Stimulated activated naive B cell treated with anti-CD40 and anti-IgM and Interleukin-4, amounts not matched to agents 10 μg/mL and 1 μg/mL and 100 μg/mL, for 72 hours (primary cell): Measurements from ENCODE around the gene MEOX2.

Source experiments
- ATAC-seq, 2 donors: fragments of 150-1000 bp; cut with Tn5 transposase; replicated peaks; 2 replicates each; pipeline ENCODE4 v1.10.0; 2021; ENCODE audit warnings: moderate library complexity in 1 of 2
- DNase-seq: peaks from one replicate; pipeline ENCODE4 v3.0.0; 2021
- H3K27ac Mint-ChIP-seq: one replicate; pipeline ENCODE4 v1.8.0; 2022; ENCODE audit warnings: mild to moderate bottlenecking, mixed read lengths
- H3K27me3 Mint-ChIP-seq, 2 donors: one replicate each; pipeline ENCODE4 v1.8.0; 2022; ENCODE audit warnings: mixed read lengths in 2 of 2
- H3K36me3 Mint-ChIP-seq, 2 donors: one replicate each; pipeline ENCODE4 v1.8.0; 2022; ENCODE audit warnings: mixed read lengths in 2 of 2, mild to moderate bottlenecking in 1 of 2
- H3K4me1 Mint-ChIP-seq, 2 donors: one replicate each; pipeline ENCODE4 v1.8.0; 2022; ENCODE audit warnings: mixed read lengths in 2 of 2, mild to moderate bottlenecking in 1 of 2
- H3K4me3 Mint-ChIP-seq, 2 donors: one replicate each; pipeline ENCODE4 v1.8.0; 2022; ENCODE audit warnings: mild to moderate bottlenecking in 2 of 2, mixed read lengths in 2 of 2, moderate library complexity in 1 of 2
- H3K9me3 Mint-ChIP-seq, 2 donors: one replicate each; pipeline ENCODE4 v1.8.0; 2022; ENCODE audit warnings: mixed read lengths in 2 of 2, mild to moderate bottlenecking in 1 of 2

MEOX2 gene

GRCh38 chr7:15686957-15687545 is 568 bp upstream of the MEOX2 start:
- no peak overlapping the region for H3K4me3 Mint-ChIP-seq
- H3K27ac Mint-ChIP-seq: no peak overlapping the region
- ATAC-seq: no peak
- H3K36me3 Mint-ChIP-seq: no peaks in the 10 kb centered on the region
- DNase-seq: no peak
- H3K4me1 Mint-ChIP-seq: peaks cover 2 to 8% of the 10 kb centered on the region in 2 donors
- no peaks in the 10 kb centered on the region for H3K9me3 Mint-ChIP-seq
- peaks cover 35 to 43% of the 10 kb centered on the region in 2 donors for H3K27me3 Mint-ChIP-seq

GRCh38 chr7:15685358-15686294 is 857 bp downstream of the MEOX2 start:
- Mint-ChIP-seq H3K27me3 (peaks cover 35 to 43% of the 10 kb centered on the region in 2 donors), H3K9me3 (no peaks in the 10 kb centered on the region), H3K4me3 (peak overlapping the region in 1 of 2 donors; percentile 28), H3K4me1 (peaks cover 2 to 8% of the 10 kb centered on the region in 2 donors), H3K27ac (peak overlapping the region; percentile 81), H3K36me3 (no peaks in the 10 kb centered on the region)
- no peak for ATAC-seq
- no peak for DNase-seq

- no peak overlapping the region for H3K27ac Mint-ChIP-seq
- no peaks in the 10 kb centered on the region for H3K36me3 Mint-ChIP-seq
- peaks cover 35 to 43% of the 10 kb centered on the region in 2 donors for H3K27me3 Mint-ChIP-seq
- no peak for DNase-seq
- no peak for ATAC-seq
- no peak overlapping the region for H3K4me3 Mint-ChIP-seq
- H3K9me3 Mint-ChIP-seq: no peaks in the 10 kb centered on the region
- H3K4me1 Mint-ChIP-seq: peaks cover 2 to 8% of the 10 kb centered on the region in 2 donors
Measured at GRCh38 chr7:15684871-15685270, 1.6 kb downstream of the MEOX2 start.

- no peaks in the 10 kb centered on the region for H3K9me3 Mint-ChIP-seq
- no peak overlapping the region for H3K4me3 Mint-ChIP-seq
- peaks cover 2 to 8% of the 10 kb centered on the region in 2 donors for H3K4me1 Mint-ChIP-seq
- no peaks in the 10 kb centered on the region for H3K36me3 Mint-ChIP-seq
- DNase-seq (no peak), ATAC-seq (no peak)
- H3K27ac Mint-ChIP-seq: no peak overlapping the region
- peaks cover 35 to 43% of the 10 kb centered on the region in 2 donors for H3K27me3 Mint-ChIP-seq
Measured at GRCh38 chr7:15684111-15684800, 2.2 kb downstream of the MEOX2 start.

- no peak overlapping the region for H3K4me3 Mint-ChIP-seq
- H3K36me3 Mint-ChIP-seq: no peaks in the 10 kb centered on the region
- DNase-seq: no peak
- H3K9me3 Mint-ChIP-seq: no peaks in the 10 kb centered on the region
- H3K27me3 Mint-ChIP-seq: peaks cover 24 to 35% of the 10 kb centered on the region in 2 donors
- H3K27ac Mint-ChIP-seq: no peak overlapping the region
- H3K4me1 Mint-ChIP-seq: peaks cover 2 to 8% of the 10 kb centered on the region in 2 donors
- no peak for ATAC-seq
Measured at GRCh38 chr7:15682751-15683245, 3.7 kb downstream of the MEOX2 start.

- Mint-ChIP-seq H3K27me3 (peaks cover 19 to 28% of the 10 kb centered on the region in 2 donors), H3K27ac (no peak overlapping the region), H3K4me1 (peaks cover 2 to 8% of the 10 kb centered on the region in 2 donors), H3K4me3 (no peak overlapping the region), H3K9me3 (no peaks in the 10 kb centered on the region), H3K36me3 (no peaks in the 10 kb centered on the region)
- ATAC-seq (no peak), DNase-seq (no peak)
Measured at GRCh38 chr7:15682111-15682510, 4.4 kb downstream of the MEOX2 start.

- Mint-ChIP-seq H3K9me3 (no peaks in the 10 kb centered on the region), H3K4me3 (no peak overlapping the region), H3K27me3 (peaks cover 15 to 23% of the 10 kb centered on the region in 2 donors), H3K36me3 (no peaks in the 10 kb centered on the region), H3K4me1 (peaks cover 2 to 6% of the 10 kb centered on the region in 2 donors), H3K27ac (no peak overlapping the region)
- DNase-seq (no peak), ATAC-seq (no peak)
Measured at GRCh38 chr7:15681631-15682030, 4.9 kb downstream of the MEOX2 start.

GRCh38 chr7:15681186-15681585 is 5.3 kb downstream of the MEOX2 start:
- Mint-ChIP-seq H3K27ac (no peak overlapping the region), H3K4me1 (peaks cover 2% of the 10 kb centered on the region in 2 donors), H3K4me3 (no peak overlapping the region), H3K36me3 (no peaks in the 10 kb centered on the region), H3K27me3 (peaks cover 10 to 19% of the 10 kb centered on the region in 2 donors), H3K9me3 (no peaks in the 10 kb centered on the region)
- DNase-seq (no peak), ATAC-seq (no peak)

GRCh38 chr7:15680446-15680845 is 6.0 kb downstream of the MEOX2 start:
- no peak overlapping the region for H3K27ac Mint-ChIP-seq
- H3K27me3 Mint-ChIP-seq: peaks cover 3 to 11% of the 10 kb centered on the region in 2 donors
- no peaks in the 10 kb centered on the region for H3K36me3 Mint-ChIP-seq
- H3K4me1 Mint-ChIP-seq: no peaks in the 10 kb centered on the region
- DNase-seq (no peak), ATAC-seq (no peak)
- H3K4me3 Mint-ChIP-seq: no peak overlapping the region
- H3K9me3 Mint-ChIP-seq: no peaks in the 10 kb centered on the region

GRCh38 chr7:15679306-15679705 is 7.2 kb downstream of the MEOX2 start:
- H3K9me3 Mint-ChIP-seq: no peaks in the 10 kb centered on the region
- H3K27me3 Mint-ChIP-seq: peaks cover 0 to 2% of the 10 kb centered on the region in 2 donors
- ATAC-seq (no peak), DNase-seq (no peak)
- no peak overlapping the region for H3K27ac Mint-ChIP-seq
- H3K4me3 Mint-ChIP-seq: no peak overlapping the region
- no peaks in the 10 kb centered on the region for H3K4me1 Mint-ChIP-seq
- H3K36me3 Mint-ChIP-seq: no peaks in the 10 kb centered on the region

GRCh38 chr7:15678653-15679052 is 7.8 kb downstream of the MEOX2 start:
- Mint-ChIP-seq H3K9me3 (no peaks in the 10 kb centered on the region), H3K27ac (no peak overlapping the region), H3K27me3 (no peaks in the 10 kb centered on the region), H3K36me3 (no peaks in the 10 kb centered on the region), H3K4me1 (no peaks in the 10 kb centered on the region), H3K4me3 (no peak overlapping the region)
- ATAC-seq (no peak), DNase-seq (no peak)

GRCh38 chr7:15675379-15675778 is 11.1 kb downstream of the MEOX2 start:
- H3K27me3 Mint-ChIP-seq: no peaks in the 10 kb centered on the region
- no peaks in the 10 kb centered on the region for H3K9me3 Mint-ChIP-seq
- no peak for DNase-seq
- H3K27ac Mint-ChIP-seq: no peak overlapping the region
- no peak overlapping the region for H3K4me3 Mint-ChIP-seq
- H3K36me3 Mint-ChIP-seq: no peaks in the 10 kb centered on the region
- no peak for ATAC-seq
- H3K4me1 Mint-ChIP-seq: no peaks in the 10 kb centered on the region

- ATAC-seq (no peak), DNase-seq (no peak)
- H3K9me3 Mint-ChIP-seq: no peaks in the 10 kb centered on the region
- no peak overlapping the region for H3K4me3 Mint-ChIP-seq
- no peaks in the 10 kb centered on the region for H3K4me1 Mint-ChIP-seq
- no peaks in the 10 kb centered on the region for H3K36me3 Mint-ChIP-seq
- no peaks in the 10 kb centered on the region for H3K27me3 Mint-ChIP-seq
- no peak overlapping the region for H3K27ac Mint-ChIP-seq
Measured at GRCh38 chr7:15674586-15674985, 11.9 kb downstream of the MEOX2 start.

GRCh38 chr7:15669443-15670090 is 16.9 kb downstream of the MEOX2 start:
- H3K36me3 Mint-ChIP-seq: no peaks in the 10 kb centered on the region

More at GRCh38 chr7:15669443-15670090, 16.9 kb downstream of the MEOX2 start:
- Mint-ChIP-seq H3K9me3 (peaks cover 0 to 1% of the 10 kb centered on the region in 2 donors), H3K4me1 (no peaks in the 10 kb centered on the region), H3K4me3 (no peak overlapping the region), H3K27ac (no peak overlapping the region), H3K27me3 (no peaks in the 10 kb centered on the region)
- no peak for DNase-seq
- ATAC-seq: no peak
